PFSK-1 (cell line): ENCODE results near the gene SMIM24.

ENCODE experiments used
- FOXP2 ChIP-seq: optimal IDR thresholded peaks from 2 replicates; pipeline ENCODE3; 2011; ENCODE audit warnings: borderline replicate concordance, control low read depth, inconsistent platforms; ENCODE audit not compliant: insufficient read depth; ENCODE audit errors: extremely low read length, extremely low read depth
- POLR2AphosphoS5 ChIP-seq: IDR thresholded peaks from 2 replicates; pipeline ENCODE4 v1.6.1; 2012; ENCODE audit warnings: low read depth, mild to moderate bottlenecking, control low read depth, low read length, moderate library complexity
- REST ChIP-seq, 2 experiments: IDR thresholded peaks; 2 replicates each; pipeline versions ENCODE4 v1.6.1 to v1.8.0; 2011 to 2012; ENCODE audit warnings: low read depth in 2 of 2, low read length in 2 of 2, control low read depth in 1 of 2, inconsistent platforms in 1 of 2, mild to moderate bottlenecking in 1 of 2, moderate library complexity in 1 of 2; ENCODE audit not compliant: insufficient read depth in 1 of 2
- SIN3A ChIP-seq: IDR thresholded peaks from 2 replicates; pipeline ENCODE4 v1.6.1; 2012; ENCODE audit warnings: mild to moderate bottlenecking, low read length, moderate library complexity, borderline replicate concordance; ENCODE audit not compliant: insufficient read depth
- TAF1 ChIP-seq: IDR thresholded peaks from 2 replicates; pipeline ENCODE4 v1.6.1; 2012; ENCODE audit warnings: low read length, control low read depth, borderline replicate concordance; ENCODE audit not compliant: insufficient read depth

SMIM24 gene

DNA sequence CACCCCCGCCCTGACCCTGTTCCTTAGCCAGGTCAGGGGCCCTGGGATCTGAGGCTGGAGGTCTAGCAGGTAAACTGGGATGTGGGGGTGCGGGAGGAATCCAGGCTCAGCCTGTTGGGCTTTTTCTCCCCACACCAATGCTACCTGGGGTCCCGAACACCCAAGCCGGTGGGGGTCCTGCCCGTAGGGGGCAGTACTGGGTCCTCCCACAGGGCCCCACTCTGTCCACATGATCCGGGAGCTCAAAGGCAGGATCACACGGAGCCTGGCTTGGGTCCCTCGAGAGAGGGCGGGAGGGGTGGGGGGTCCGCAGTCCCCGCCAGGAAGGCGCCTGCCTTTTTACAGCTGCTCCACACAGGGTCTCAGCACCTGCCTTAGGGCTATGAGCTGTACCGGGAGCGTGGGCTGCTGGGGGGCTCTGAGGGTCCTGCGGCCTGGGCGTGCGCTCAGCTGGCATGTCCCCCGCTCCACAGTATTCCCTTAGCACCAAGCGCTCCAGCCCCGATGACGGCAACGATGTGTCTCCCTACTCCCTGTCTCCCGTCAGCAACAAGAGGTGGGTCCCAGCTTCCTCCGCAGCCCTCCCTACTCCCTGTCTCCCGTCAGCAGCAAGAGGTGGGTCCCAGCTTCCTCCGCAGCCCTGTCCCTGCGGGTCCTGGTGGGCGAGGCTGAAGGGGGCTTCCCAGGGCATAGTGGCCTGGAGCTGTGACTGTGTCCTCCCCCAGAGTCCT, 46.3 kb upstream of the SMIM24 start:
- TF ChIP-seq REST (IDR thresholded peaks at IDR 0.05; ENCODE audit: insufficient read depth in 1 of 2, low read depth in 2 of 2, low read length in 2 of 2) (no peak), TAF1 (no peak), POLR2AphosphoS5 (no peak), SIN3A (no peak), FOXP2 (no peak)

DNA sequence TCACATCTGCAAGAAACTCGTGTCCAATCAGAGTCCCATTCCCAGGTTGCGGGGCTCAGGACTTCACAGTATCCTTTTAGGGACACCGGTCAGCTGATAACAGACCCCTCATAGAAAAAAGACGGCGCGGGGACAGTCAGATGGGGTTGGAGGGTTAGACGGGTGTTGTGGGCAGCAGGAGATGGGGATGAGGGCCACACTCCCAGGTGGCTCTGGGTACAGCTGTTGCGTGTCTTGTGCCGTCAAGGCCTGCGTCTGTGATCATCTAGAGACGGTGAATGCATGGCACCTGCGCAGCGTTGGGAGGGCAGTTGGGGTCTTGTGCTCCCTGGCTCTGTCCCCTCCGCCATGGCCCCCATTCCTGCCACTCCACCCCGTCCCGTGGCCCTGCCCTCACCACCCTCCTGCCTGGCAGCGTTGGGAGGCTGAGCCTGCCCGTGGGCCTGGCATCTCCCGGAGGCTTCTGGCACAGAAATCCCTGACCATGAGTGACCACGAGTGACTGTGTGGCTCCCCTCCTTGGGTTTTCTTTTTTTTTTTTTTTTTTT, 44.7 kb upstream of the SMIM24 start:
- no peak for TF ChIP-seq REST (IDR thresholded peaks at IDR 0.05; ENCODE audit: insufficient read depth in 1 of 2, low read depth in 2 of 2, low read length in 2 of 2)
- TF ChIP-seq POLR2AphosphoS5: no peak
- TF ChIP-seq TAF1: no peak

- no peak for TF ChIP-seq FOXP2
- TF ChIP-seq TAF1: no peak
- no peak for TF ChIP-seq SIN3A
- no peak for TF ChIP-seq REST (IDR thresholded peaks at IDR 0.05; ENCODE audit: insufficient read depth in 1 of 2, low read depth in 2 of 2, low read length in 2 of 2)
- no peak for TF ChIP-seq POLR2AphosphoS5
These were observed 43.9 kb upstream of the SMIM24 start for GRCh38 chr19:3524078-3524842.

GRCh38 chr19:3523361-3524077, 43.2 kb upstream of the SMIM24 start:
- no peak for TF ChIP-seq SIN3A
- TF ChIP-seq REST (IDR thresholded peaks at IDR 0.05; ENCODE audit: insufficient read depth in 1 of 2, low read depth in 2 of 2, low read length in 2 of 2): no peak
- no peak for TF ChIP-seq POLR2AphosphoS5
- no peak for TF ChIP-seq FOXP2
- TF ChIP-seq TAF1: no peak
